Nephron (organoid): ENCODE results near the gene CFDP1.

Experiments
- H3K27ac Mint-ChIP-seq, 3 experiments: 2 replicates each; pipeline ENCODE4 v1.8.0; 2020; ENCODE audit warnings: mixed read lengths in 3 of 3, mild to moderate bottlenecking in 2 of 3, moderate library complexity in 1 of 3
- H3K27me3 Mint-ChIP-seq: 2 replicates; pipeline ENCODE4 v1.8.0; 2021; ENCODE audit warnings: low read depth, mild to moderate bottlenecking, moderate library complexity, mixed read lengths
- H3K36me3 Mint-ChIP-seq: 2 replicates; pipeline ENCODE4 v1.8.0; 2020; ENCODE audit warnings: low read depth, mixed read lengths
- H3K4me1 Mint-ChIP-seq: 2 replicates; pipeline ENCODE4 v1.8.0; 2020; ENCODE audit warnings: mixed read lengths
- H3K4me3 Mint-ChIP-seq, 3 experiments: 2 replicates each; pipeline ENCODE4 v1.8.0; 2020; ENCODE audit warnings: mild to moderate bottlenecking in 3 of 3, mixed read lengths in 3 of 3, moderate library complexity in 2 of 3
- H3K9me3 Mint-ChIP-seq: 2 replicates; pipeline ENCODE4 v1.8.0; 2020; ENCODE audit warnings: mixed read lengths
- CTCF ChIP-seq, 3 experiments: fragments of 200-600 bp; sonication (generic); IDR thresholded peaks; one replicate each; pipeline ENCODE4 v1.5.0; 2021; ENCODE audit warnings: antibody characterized with exemption in 3 of 3; ENCODE audit not compliant: unreplicated experiment in 3 of 3

Gene CFDP1

DNA sequence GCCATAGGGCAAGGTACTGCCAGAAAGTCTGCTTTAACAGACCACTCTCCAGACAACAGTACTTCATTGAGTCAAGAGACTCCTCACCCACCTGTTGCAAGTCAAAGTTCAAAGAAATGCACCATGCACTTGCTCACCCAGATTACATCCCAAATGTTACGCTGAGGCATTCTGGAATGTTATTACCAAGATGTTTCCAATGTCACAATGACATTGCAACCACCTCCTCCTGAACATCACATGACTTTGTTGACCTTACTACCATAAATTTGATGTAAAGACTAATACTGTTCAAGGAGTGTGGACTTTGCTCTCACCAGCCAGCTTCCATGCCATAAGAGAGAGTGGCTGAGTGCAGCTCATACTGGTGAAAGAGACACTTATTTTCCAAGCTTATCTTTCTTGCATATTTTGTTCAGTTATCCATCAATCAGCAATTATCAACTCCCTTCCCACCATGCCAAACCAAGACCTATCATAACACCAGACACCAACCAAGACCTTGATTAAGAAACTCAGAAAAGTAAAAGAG lies 123.3 kb downstream of the CFDP1 start:
- Mint-ChIP-seq H3K27ac (peak overlapping the region in 2 of 3 experiments; percentile 31 to 33), H3K4me1 (peaks cover 49% of the 10 kb centered on the region), H3K36me3 (peaks cover 15% of the 10 kb centered on the region), H3K4me3 (no peak overlapping the region), H3K27me3 (no peaks in the 10 kb centered on the region), H3K9me3 (no peaks in the 10 kb centered on the region)
- TF ChIP-seq CTCF (IDR thresholded peaks at IDR 0.05; ENCODE audit: unreplicated experiment in 3 of 3), result no peak

GRCh38 chr16:75309156-75309555 lies 124.1 kb downstream of the CFDP1 start:
- TF ChIP-seq CTCF (IDR thresholded peaks at IDR 0.05; ENCODE audit: unreplicated experiment in 3 of 3), result no peak
- no peak overlapping the region for H3K4me3 Mint-ChIP-seq
- H3K27ac Mint-ChIP-seq, result peak overlapping the region in 1 of 3 experiments; percentile 7
- no peaks in the 10 kb centered on the region for H3K9me3 Mint-ChIP-seq
- H3K36me3 Mint-ChIP-seq, result peaks cover 21% of the 10 kb centered on the region
- H3K27me3 Mint-ChIP-seq, result no peaks in the 10 kb centered on the region
- peaks cover 54% of the 10 kb centered on the region for H3K4me1 Mint-ChIP-seq

DNA sequence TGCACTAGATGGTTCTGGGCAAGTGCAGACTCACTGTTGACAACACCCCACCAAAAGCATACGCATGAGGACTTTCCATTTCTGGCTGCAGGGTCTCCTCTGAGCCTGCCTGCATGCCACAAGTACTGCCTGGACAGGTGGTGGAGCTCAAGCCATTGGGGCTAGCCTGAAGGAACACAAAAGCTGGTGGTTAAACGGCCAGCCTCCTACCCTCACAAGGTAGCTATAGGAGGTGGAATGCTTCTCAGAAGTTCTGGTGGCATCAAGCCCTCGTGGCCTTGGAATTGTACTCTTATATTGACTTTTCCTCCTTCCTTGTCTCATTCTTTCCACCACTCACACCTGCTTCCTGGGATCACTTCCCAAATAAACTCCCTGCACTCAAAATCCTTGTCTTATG lies 125.3 kb downstream of the CFDP1 start:
- Mint-ChIP-seq H3K27ac (no peak overlapping the region), H3K4me3 (no peak overlapping the region), H3K27me3 (no peaks in the 10 kb centered on the region), H3K9me3 (no peaks in the 10 kb centered on the region), H3K36me3 (peaks cover 23% of the 10 kb centered on the region), H3K4me1 (peaks cover 54% of the 10 kb centered on the region)
- no peak for TF ChIP-seq CTCF (IDR thresholded peaks at IDR 0.05; ENCODE audit: unreplicated experiment in 3 of 3)

- Mint-ChIP-seq H3K9me3 (no peaks in the 10 kb centered on the region), H3K27me3 (no peaks in the 10 kb centered on the region), H3K36me3 (peaks cover 22% of the 10 kb centered on the region), H3K4me3 (no peak overlapping the region), H3K4me1 (peaks cover 54% of the 10 kb centered on the region), H3K27ac (no peak overlapping the region)
- no peak for TF ChIP-seq CTCF (IDR thresholded peaks at IDR 0.05; ENCODE audit: unreplicated experiment in 3 of 3)
Measured at GRCh38 chr16:75307506-75307905, 125.8 kb downstream of the CFDP1 start.

GRCh38 chr16:75306099-75306762 lies 127.1 kb downstream of the CFDP1 start:
- Mint-ChIP-seq H3K9me3 (no peaks in the 10 kb centered on the region), H3K4me3 (no peak overlapping the region), H3K36me3 (peaks cover 32% of the 10 kb centered on the region), H3K4me1 (peaks cover 54% of the 10 kb centered on the region), H3K27me3 (no peaks in the 10 kb centered on the region), H3K27ac (peak overlapping the region; percentile 87 to 94 (median 90))
- no peak for TF ChIP-seq CTCF (IDR thresholded peaks at IDR 0.05; ENCODE audit: unreplicated experiment in 3 of 3)
